HEK293 (cell line): ENCODE data around the gene PLXND1.

ENCODE experiments used
- RBAK ChIP-seq: fragments of 450-650 bp; formaldehyde crosslinking; IDR thresholded peaks from 2 replicates; pipeline ENCODE4 v1.5.1; 2016; ENCODE audit warnings: missing biosample characterization, missing genetic modification characterization
- ZNF560 ChIP-seq: fragments of 450-650 bp; formaldehyde crosslinking; IDR thresholded peaks from 2 replicates; pipeline ENCODE4 v1.5.1; 2017; ENCODE audit warnings: missing biosample characterization, missing genetic modification characterization, borderline replicate concordance
- TF ChIP-seq, protein P1 (sequence below): fragments of 450-650 bp; formaldehyde crosslinking; IDR thresholded peaks from 2 replicates; pipeline ENCODE4 v1.5.1; 2016; ENCODE audit warnings: missing biosample characterization, missing genetic modification characterization
- TF ChIP-seq, protein P2 (sequence below): fragments of 450-650 bp; formaldehyde crosslinking; IDR thresholded peaks from 2 replicates; pipeline ENCODE4 v1.5.1; 2016; ENCODE audit warnings: missing biosample characterization, missing genetic modification characterization
- TF ChIP-seq, protein P3 (sequence below): fragments of 450-650 bp; formaldehyde crosslinking; conservative IDR thresholded peaks from 2 replicates; pipeline ENCODE4 v1.5.1; 2016; ENCODE audit warnings: low read depth, missing biosample characterization, missing genetic modification characterization
- TF ChIP-seq, protein P4 (sequence below): fragments of 450-650 bp; formaldehyde crosslinking; IDR thresholded peaks from 2 replicates; pipeline ENCODE4 v1.5.1; 2016; ENCODE audit warnings: missing biosample characterization, missing genetic modification characterization, borderline replicate concordance

DNA sequence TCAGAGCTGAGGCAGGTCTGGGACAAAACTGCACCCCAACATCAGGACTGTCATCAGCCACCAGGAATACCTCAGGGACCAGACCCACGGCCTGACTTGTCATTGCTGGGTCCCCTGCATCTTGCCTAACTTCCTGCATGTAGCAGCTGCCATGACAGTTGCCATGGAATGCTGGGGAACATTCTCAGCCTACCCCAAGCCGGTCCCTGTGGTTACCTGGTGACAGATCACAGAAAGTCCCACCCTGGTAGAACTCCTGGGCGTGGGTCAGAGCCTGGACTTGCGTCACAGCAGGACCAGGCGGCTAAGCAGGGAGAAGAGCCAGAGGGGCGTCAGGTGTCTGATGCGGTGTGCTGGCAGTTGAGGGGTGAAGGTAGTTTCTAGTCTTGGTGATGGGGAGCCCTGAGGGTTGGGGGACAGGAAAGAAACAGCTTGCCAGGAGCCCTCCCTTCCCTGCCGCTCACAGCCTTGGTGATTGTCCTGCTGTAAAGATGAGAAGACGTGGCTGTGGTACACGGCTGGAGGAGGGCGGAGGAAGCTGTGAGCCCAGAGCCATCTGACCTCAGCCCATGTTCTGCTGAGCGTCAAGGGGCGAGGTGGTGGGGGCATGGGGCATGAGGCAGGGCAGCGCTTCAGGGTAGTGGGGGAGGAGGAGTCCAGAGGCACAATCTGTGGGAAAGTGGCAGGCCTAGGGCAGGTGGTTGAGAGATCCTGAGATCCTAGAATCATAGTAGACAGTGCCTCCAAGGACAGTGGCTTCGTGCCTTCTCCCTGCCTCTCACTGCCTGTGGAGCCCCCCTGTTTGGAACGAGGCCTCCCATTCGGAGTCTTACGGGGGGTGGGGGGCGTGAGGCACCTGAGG lies 58.1 kb downstream of the PLXND1 start:
- TF ChIP-seq, protein P1, sequence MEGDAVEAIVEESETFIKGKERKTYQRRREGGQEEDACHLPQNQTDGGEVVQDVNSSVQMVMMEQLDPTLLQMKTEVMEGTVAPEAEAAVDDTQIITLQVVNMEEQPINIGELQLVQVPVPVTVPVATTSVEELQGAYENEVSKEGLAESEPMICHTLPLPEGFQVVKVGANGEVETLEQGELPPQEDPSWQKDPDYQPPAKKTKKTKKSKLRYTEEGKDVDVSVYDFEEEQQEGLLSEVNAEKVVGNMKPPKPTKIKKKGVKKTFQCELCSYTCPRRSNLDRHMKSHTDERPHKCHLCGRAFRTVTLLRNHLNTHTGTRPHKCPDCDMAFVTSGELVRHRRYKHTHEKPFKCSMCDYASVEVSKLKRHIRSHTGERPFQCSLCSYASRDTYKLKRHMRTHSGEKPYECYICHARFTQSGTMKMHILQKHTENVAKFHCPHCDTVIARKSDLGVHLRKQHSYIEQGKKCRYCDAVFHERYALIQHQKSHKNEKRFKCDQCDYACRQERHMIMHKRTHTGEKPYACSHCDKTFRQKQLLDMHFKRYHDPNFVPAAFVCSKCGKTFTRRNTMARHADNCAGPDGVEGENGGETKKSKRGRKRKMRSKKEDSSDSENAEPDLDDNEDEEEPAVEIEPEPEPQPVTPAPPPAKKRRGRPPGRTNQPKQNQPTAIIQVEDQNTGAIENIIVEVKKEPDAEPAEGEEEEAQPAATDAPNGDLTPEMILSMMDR (tag by site-specific recombination): no peak
- TF ChIP-seq ZNF560 (tag by site-specific recombination) (no peak), RBAK (tag by site-specific recombination) (no peak)
- TF ChIP-seq, protein P2, sequence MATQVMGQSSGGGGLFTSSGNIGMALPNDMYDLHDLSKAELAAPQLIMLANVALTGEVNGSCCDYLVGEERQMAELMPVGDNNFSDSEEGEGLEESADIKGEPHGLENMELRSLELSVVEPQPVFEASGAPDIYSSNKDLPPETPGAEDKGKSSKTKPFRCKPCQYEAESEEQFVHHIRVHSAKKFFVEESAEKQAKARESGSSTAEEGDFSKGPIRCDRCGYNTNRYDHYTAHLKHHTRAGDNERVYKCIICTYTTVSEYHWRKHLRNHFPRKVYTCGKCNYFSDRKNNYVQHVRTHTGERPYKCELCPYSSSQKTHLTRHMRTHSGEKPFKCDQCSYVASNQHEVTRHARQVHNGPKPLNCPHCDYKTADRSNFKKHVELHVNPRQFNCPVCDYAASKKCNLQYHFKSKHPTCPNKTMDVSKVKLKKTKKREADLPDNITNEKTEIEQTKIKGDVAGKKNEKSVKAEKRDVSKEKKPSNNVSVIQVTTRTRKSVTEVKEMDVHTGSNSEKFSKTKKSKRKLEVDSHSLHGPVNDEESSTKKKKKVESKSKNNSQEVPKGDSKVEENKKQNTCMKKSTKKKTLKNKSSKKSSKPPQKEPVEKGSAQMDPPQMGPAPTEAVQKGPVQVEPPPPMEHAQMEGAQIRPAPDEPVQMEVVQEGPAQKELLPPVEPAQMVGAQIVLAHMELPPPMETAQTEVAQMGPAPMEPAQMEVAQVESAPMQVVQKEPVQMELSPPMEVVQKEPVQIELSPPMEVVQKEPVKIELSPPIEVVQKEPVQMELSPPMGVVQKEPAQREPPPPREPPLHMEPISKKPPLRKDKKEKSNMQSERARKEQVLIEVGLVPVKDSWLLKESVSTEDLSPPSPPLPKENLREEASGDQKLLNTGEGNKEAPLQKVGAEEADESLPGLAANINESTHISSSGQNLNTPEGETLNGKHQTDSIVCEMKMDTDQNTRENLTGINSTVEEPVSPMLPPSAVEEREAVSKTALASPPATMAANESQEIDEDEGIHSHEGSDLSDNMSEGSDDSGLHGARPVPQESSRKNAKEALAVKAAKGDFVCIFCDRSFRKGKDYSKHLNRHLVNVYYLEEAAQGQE (tag by site-specific recombination): no peak
- TF ChIP-seq, protein P3, sequence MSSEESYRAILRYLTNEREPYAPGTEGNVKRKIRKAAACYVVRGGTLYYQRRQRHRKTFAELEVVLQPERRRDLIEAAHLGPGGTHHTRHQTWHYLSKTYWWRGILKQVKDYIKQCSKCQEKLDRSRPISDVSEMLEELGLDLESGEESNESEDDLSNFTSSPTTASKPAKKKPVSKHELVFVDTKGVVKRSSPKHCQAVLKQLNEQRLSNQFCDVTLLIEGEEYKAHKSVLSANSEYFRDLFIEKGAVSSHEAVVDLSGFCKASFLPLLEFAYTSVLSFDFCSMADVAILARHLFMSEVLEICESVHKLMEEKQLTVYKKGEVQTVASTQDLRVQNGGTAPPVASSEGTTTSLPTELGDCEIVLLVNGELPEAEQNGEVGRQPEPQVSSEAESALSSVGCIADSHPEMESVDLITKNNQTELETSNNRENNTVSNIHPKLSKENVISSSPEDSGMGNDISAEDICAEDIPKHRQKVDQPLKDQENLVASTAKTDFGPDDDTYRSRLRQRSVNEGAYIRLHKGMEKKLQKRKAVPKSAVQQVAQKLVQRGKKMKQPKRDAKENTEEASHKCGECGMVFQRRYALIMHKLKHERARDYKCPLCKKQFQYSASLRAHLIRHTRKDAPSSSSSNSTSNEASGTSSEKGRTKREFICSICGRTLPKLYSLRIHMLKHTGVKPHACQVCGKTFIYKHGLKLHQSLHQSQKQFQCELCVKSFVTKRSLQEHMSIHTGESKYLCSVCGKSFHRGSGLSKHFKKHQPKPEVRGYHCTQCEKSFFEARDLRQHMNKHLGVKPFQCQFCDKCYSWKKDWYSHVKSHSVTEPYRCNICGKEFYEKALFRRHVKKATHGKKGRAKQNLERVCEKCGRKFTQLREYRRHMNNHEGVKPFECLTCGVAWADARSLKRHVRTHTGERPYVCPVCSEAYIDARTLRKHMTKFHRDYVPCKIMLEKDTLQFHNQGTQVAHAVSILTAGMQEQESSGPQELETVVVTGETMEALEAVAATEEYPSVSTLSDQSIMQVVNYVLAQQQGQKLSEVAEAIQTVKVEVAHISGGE (tag by site-specific recombination): no peak
- TF ChIP-seq, protein P4, sequence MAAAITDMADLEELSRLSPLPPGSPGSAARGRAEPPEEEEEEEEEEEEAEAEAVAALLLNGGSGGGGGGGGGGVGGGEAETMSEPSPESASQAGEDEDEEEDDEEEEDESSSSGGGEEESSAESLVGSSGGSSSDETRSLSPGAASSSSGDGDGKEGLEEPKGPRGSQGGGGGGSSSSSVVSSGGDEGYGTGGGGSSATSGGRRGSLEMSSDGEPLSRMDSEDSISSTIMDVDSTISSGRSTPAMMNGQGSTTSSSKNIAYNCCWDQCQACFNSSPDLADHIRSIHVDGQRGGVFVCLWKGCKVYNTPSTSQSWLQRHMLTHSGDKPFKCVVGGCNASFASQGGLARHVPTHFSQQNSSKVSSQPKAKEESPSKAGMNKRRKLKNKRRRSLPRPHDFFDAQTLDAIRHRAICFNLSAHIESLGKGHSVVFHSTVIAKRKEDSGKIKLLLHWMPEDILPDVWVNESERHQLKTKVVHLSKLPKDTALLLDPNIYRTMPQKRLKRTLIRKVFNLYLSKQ (tag by site-specific recombination): no peak
